ENCODE results near the gene SLC50A1.

- TF ChIP-seq, protein P1, sequence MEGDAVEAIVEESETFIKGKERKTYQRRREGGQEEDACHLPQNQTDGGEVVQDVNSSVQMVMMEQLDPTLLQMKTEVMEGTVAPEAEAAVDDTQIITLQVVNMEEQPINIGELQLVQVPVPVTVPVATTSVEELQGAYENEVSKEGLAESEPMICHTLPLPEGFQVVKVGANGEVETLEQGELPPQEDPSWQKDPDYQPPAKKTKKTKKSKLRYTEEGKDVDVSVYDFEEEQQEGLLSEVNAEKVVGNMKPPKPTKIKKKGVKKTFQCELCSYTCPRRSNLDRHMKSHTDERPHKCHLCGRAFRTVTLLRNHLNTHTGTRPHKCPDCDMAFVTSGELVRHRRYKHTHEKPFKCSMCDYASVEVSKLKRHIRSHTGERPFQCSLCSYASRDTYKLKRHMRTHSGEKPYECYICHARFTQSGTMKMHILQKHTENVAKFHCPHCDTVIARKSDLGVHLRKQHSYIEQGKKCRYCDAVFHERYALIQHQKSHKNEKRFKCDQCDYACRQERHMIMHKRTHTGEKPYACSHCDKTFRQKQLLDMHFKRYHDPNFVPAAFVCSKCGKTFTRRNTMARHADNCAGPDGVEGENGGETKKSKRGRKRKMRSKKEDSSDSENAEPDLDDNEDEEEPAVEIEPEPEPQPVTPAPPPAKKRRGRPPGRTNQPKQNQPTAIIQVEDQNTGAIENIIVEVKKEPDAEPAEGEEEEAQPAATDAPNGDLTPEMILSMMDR (IDR thresholded peaks at IDR 0.05): no peak
- no peak for TF ChIP-seq JAZF1 (CRISPR knock-in tag; IDR thresholded peaks at IDR 0.05)
- TF ChIP-seq RELA (CRISPR knock-in tag; IDR thresholded peaks at IDR 0.05; ENCODE audit: borderline replicate concordance): no peak
- TF ChIP-seq CREM (CRISPR knock-in tag; IDR thresholded peaks at IDR 0.05): no peak
- TF ChIP-seq, protein P2, sequence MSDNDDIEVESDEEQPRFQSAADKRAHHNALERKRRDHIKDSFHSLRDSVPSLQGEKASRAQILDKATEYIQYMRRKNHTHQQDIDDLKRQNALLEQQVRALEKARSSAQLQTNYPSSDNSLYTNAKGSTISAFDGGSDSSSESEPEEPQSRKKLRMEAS (CRISPR knock-in tag; IDR thresholded peaks at IDR 0.05): no peak
- no peak for TF ChIP-seq USF1 (CRISPR knock-in tag; IDR thresholded peaks at IDR 0.05)
- no peak for TF ChIP-seq ZNF281 (CRISPR knock-in tag; IDR thresholded peaks at IDR 0.05)
- TF ChIP-seq, protein P3, sequence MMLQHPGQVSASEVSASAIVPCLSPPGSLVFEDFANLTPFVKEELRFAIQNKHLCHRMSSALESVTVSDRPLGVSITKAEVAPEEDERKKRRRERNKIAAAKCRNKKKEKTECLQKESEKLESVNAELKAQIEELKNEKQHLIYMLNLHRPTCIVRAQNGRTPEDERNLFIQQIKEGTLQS (CRISPR knock-in tag; conservative IDR thresholded peaks at IDR 0.05): no peak
- TF ChIP-seq, protein P4, sequence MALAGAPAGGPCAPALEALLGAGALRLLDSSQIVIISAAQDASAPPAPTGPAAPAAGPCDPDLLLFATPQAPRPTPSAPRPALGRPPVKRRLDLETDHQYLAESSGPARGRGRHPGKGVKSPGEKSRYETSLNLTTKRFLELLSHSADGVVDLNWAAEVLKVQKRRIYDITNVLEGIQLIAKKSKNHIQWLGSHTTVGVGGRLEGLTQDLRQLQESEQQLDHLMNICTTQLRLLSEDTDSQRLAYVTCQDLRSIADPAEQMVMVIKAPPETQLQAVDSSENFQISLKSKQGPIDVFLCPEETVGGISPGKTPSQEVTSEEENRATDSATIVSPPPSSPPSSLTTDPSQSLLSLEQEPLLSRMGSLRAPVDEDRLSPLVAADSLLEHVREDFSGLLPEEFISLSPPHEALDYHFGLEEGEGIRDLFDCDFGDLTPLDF (CRISPR knock-in tag; IDR thresholded peaks at IDR 0.05): no peak
- no peak for TF ChIP-seq CREB1 (CRISPR knock-in tag; IDR thresholded peaks at IDR 0.05)
- no peak for TF ChIP-seq FOXP1 (CRISPR knock-in tag; IDR thresholded peaks at IDR 0.05; ENCODE audit: borderline replicate concordance)
- TF ChIP-seq ZNF232 (CRISPR knock-in tag; IDR thresholded peaks at IDR 0.05): no peak
- TF ChIP-seq MXD4 (CRISPR knock-in tag; IDR thresholded peaks at IDR 0.05; ENCODE audit: borderline replicate concordance): no peak
- TF ChIP-seq MLX (CRISPR knock-in tag; IDR thresholded peaks at IDR 0.05): no peak
Measured at GRCh38 chr1:155099331-155099730, 36.3 kb upstream of the SLC50A1 start.

Measured in WTC11 (cell line).